Uterus (tissue), 2 donors: ENCODE results near the gene PPP2R2B.

Source experiments
- POLR2A ChIP-seq, 2 donors: fragments of 450-650 bp; IDR thresholded peaks; one replicate each; pipeline ENCODE4 v1.6.1; 2016; ENCODE audit warnings: antibody characterized with exemption in 2 of 2, mild to moderate bottlenecking in 1 of 2, moderate library complexity in 1 of 2
- TF ChIP-seq, protein P1 (sequence below), 4 experiments: fragments of 200-600 bp in 2 of 4; fragments of 450-650 bp in 2 of 4; sonication (generic) in 2 of 4; IDR thresholded peaks; one replicate each; pipeline ENCODE4 v1.5.1; 2016 to 2019; ENCODE audit warnings: antibody characterized with exemption in 4 of 4, mild to moderate bottlenecking in 2 of 4, moderate library complexity in 1 of 4

DNA sequence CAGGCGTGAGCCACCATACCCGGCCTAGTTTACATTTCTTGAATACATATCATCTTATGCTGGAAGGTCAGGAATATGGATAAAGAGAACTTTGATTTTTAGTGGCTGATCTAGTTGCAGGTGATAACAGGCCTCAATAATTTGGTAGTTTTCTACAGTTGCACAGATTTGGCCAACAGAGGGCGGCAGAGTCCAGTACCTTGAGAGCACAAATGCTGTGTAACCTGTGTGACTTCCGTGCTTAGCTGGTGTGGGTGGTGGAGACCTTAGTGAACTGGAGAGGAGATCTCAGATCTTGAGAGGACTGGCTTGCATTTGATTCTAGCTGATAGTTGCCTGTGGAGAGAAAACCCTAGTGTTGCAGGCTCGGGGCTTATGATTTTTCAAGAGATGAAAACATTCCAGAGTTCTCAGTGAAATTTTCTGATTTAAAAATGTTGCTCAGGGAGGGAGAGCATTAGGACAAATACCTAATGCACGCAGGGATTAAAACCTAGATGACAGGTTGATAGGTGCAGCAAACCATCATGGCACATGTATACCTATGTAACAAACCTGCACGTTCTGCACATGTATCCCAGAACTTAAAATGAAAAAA lies 345.2 kb downstream of the PPP2R2B start:
- TF ChIP-seq, protein P1, sequence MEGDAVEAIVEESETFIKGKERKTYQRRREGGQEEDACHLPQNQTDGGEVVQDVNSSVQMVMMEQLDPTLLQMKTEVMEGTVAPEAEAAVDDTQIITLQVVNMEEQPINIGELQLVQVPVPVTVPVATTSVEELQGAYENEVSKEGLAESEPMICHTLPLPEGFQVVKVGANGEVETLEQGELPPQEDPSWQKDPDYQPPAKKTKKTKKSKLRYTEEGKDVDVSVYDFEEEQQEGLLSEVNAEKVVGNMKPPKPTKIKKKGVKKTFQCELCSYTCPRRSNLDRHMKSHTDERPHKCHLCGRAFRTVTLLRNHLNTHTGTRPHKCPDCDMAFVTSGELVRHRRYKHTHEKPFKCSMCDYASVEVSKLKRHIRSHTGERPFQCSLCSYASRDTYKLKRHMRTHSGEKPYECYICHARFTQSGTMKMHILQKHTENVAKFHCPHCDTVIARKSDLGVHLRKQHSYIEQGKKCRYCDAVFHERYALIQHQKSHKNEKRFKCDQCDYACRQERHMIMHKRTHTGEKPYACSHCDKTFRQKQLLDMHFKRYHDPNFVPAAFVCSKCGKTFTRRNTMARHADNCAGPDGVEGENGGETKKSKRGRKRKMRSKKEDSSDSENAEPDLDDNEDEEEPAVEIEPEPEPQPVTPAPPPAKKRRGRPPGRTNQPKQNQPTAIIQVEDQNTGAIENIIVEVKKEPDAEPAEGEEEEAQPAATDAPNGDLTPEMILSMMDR (IDR thresholded peaks at IDR 0.05), result peak; percentile 53 to 60 (median 58)
- TF ChIP-seq POLR2A (IDR thresholded peaks at IDR 0.05), result no peak
